Fibroblast of skin of left quadriceps (primary cell): Measurements from ENCODE around the gene MGAT5.

Source experiments
- DNase-seq, 2 experiments: peaks; one replicate each; pipeline ENCODE4 v3.0.0-alpha.2; 2013; ENCODE audit warnings: low read depth in 2 of 2

MGAT5 gene

GRCh38 chr2:134417968-134418582 lies 164.2 kb downstream of the MGAT5 start:
- no peak for DNase-seq

GRCh38 chr2:134420259-134420658 lies 166.4 kb downstream of the MGAT5 start:
- no peak for DNase-seq

- DNase-seq: no peak
These were observed 167.0 kb downstream of the MGAT5 start for GRCh38 chr2:134420920-134421319.

GRCh38 chr2:134421556-134422328 lies 167.9 kb downstream of the MGAT5 start:
- DNase-seq: no peak

GRCh38 chr2:134425724-134426496 lies 172.0 kb downstream of the MGAT5 start:
- no peak for DNase-seq

GRCh38 chr2:134426721-134427120 lies 172.8 kb downstream of the MGAT5 start:
- no peak for DNase-seq

- DNase-seq: no peak
These were observed 176.0 kb downstream of the MGAT5 start for GRCh38 chr2:134429886-134430285.

- DNase-seq: peak; percentile 57 to 59
These were observed 178.1 kb downstream of the MGAT5 start for GRCh38 chr2:134431838-134432434.

GRCh38 chr2:134432435-134432883 lies 178.6 kb downstream of the MGAT5 start:
- DNase-seq: no peak

GRCh38 chr2:134433469-134433868 lies 179.6 kb downstream of the MGAT5 start:
- DNase-seq: no peak

GRCh38 chr2:134433979-134434378 lies 180.1 kb downstream of the MGAT5 start:
- no peak for DNase-seq

GRCh38 chr2:134435505-134435904 lies 181.6 kb downstream of the MGAT5 start:
- no peak for DNase-seq

- DNase-seq: no peak
These were observed 182.1 kb downstream of the MGAT5 start for GRCh38 chr2:134435936-134436335.

- no peak for DNase-seq
These were observed 182.8 kb downstream of the MGAT5 start for GRCh38 chr2:134436706-134437105.

GRCh38 chr2:134438371-134438770 lies 184.5 kb downstream of the MGAT5 start:
- no peak for DNase-seq

- DNase-seq: no peak
These were observed 186.6 kb downstream of the MGAT5 start for GRCh38 chr2:134440336-134440909.

GRCh38 chr2:134441153-134441863 lies 187.4 kb downstream of the MGAT5 start:
- no peak for DNase-seq

- DNase-seq: no peak
These were observed 190.1 kb downstream of the MGAT5 start for GRCh38 chr2:134443814-134444480.

GRCh38 chr2:134445116-134445515 lies 191.2 kb downstream of the MGAT5 start:
- DNase-seq: no peak

- DNase-seq: no peak
These were observed 192.1 kb downstream of the MGAT5 start for GRCh38 chr2:134445985-134446382.
